Endothelial cell of umbilical vein (primary cell): ENCODE data around the gene GRM7. TPM values are rescaled to one million over a fixed set of nuclear protein-coding genes. Genes with fewer than 3 reads are reported as not detected.

Experiments used
- BruUV-seq: library from RNA; stranded (reverse); fragments of 400-500 nt; replicated peaks from 2 replicates; lab custom pipeline; 2021; lab: Mats Ljungman, UMichigan
- CTCF ChIA-PET: fragments of 300-600, 350-600 bp; sonication (Branson Sonifier 250); formaldehyde crosslinking; loops from one replicate; lab custom pipeline; 2021; ENCODE audit warnings: antibody characterized with exemption, inconsistent platforms; lab: Charles Lee
- POLR2A ChIA-PET: fragments of 300-600, 350-600 bp; sonication (Branson Sonifier 250); formaldehyde crosslinking; loops from one replicate; lab custom pipeline; 2021; ENCODE audit warnings: antibody characterized with exemption, inconsistent platforms; lab: Charles Lee
- DNase-seq: peaks from one replicate; pipeline ENCODE4 v3.0.0-alpha.2; 2011; ENCODE audit warnings: low read depth, low spot score
- FAIRE-seq: peaks from 2 replicates; lab custom pipeline; 2011; peaks lifted over from hg19 to GRCh38; lab: Jason Lieb, UNC
- H2AFZ ChIP-seq: 2 replicates; pipeline ENCODE4 v1.6.0; 2012; ENCODE audit warnings: low read depth, low read length, control low read depth, inconsistent platforms
- H3K27ac ChIP-seq: 2 replicates; pipeline ENCODE4 v1.5.1; 2011; ENCODE audit warnings: low read depth, mild to moderate bottlenecking, control low read depth, low read length, moderate library complexity; ENCODE audit not compliant: insufficient read depth
- H3K27me3 ChIP-seq, 2 experiments: 2 replicates each; pipeline versions ENCODE4 v1.6.0 to v1.6.1; 2011; ENCODE audit warnings: low read length in 2 of 2, mixed read lengths in 1 of 2; ENCODE audit not compliant: control insufficient read depth in 2 of 2, insufficient read depth in 2 of 2
- H3K36me3 ChIP-seq, 2 experiments: 2 replicates in 1 of 2; 3 replicates in 1 of 2; pipeline ENCODE4 v1.5.1; 2011; ENCODE audit warnings: low read length in 2 of 2, mild to moderate bottlenecking in 1 of 2, moderate library complexity in 1 of 2; ENCODE audit not compliant: control insufficient read depth in 2 of 2, insufficient read depth in 2 of 2; ENCODE audit errors: extremely low read depth in 1 of 2
- H3K4me1 ChIP-seq: 3 replicates; pipeline ENCODE4 v1.5.1; 2011; ENCODE audit warnings: mild to moderate bottlenecking, low read length; ENCODE audit not compliant: control insufficient read depth, insufficient read depth; ENCODE audit errors: extremely low read depth
- H3K4me2 ChIP-seq: 2 replicates; pipeline ENCODE4 v1.6.1; 2011; ENCODE audit warnings: low read length, control low read depth, mixed read lengths; ENCODE audit not compliant: insufficient read depth
- H3K4me3 ChIP-seq, 3 experiments: fragments of 200-600 bp in 1 of 3; sonication (generic), shearing (Covaris generic) in 1 of 3; replicated peaks in 1 of 3; 2 replicates each; pipeline ENCODE4 v1.5.1; 2011 to 2016; ENCODE audit warnings: control low read depth in 3 of 3, low read length in 3 of 3, mild to moderate bottlenecking in 2 of 3, inconsistent platforms in 1 of 3, low read depth in 1 of 3, moderate library complexity in 1 of 3; ENCODE audit not compliant: insufficient read depth in 1 of 3
- H3K79me2 ChIP-seq: 2 replicates; pipeline ENCODE4 v1.6.0; 2012; ENCODE audit warnings: low read length, inconsistent platforms; ENCODE audit not compliant: control insufficient read depth, insufficient read depth
- H3K9ac ChIP-seq: replicated peaks from 2 replicates; pipeline ENCODE3; 2011; ENCODE audit warnings: low read length, control low read depth; ENCODE audit not compliant: insufficient read depth; ENCODE audit errors: extremely low read depth
- H3K9me1 ChIP-seq: replicated peaks from 3 replicates; pipeline ENCODE4 v1.6.0; 2011; ENCODE audit warnings: mild to moderate bottlenecking, low read length; ENCODE audit not compliant: control insufficient read depth, insufficient read depth; ENCODE audit errors: extremely low read depth
- H3K9me3 ChIP-seq: replicated peaks from 2 replicates; pipeline ENCODE4 v1.5.1; 2012; ENCODE audit warnings: low read length, inconsistent platforms; ENCODE audit not compliant: control insufficient read depth, insufficient read depth
- H4K20me1 ChIP-seq: replicated peaks from 2 replicates; pipeline ENCODE3; 2011; ENCODE audit warnings: mild to moderate bottlenecking, low read length; ENCODE audit not compliant: control insufficient read depth, insufficient read depth; ENCODE audit errors: extremely low read depth
- CTCF ChIP-seq, 2 donors: IDR thresholded peaks; 1 replicate in 1 of 2; 2 replicates in 1 of 2; pipeline ENCODE4 v1.5.1; 2011; ENCODE audit warnings: low read length in 2 of 2, mild to moderate bottlenecking in 2 of 2, moderate library complexity in 2 of 2, control low read depth in 1 of 2, inconsistent platforms in 1 of 2, low read depth in 1 of 2; ENCODE audit not compliant: insufficient read depth in 1 of 2; ENCODE audit errors: extremely low read depth in 1 of 2
- EZH2 ChIP-seq: IDR thresholded peaks from 2 replicates; pipeline ENCODE4 v1.6.1; 2012; ENCODE audit warnings: borderline replicate concordance, low read depth, mild to moderate bottlenecking, moderate library complexity, low read length, inconsistent platforms; ENCODE audit not compliant: severe bottlenecking
- FOS ChIP-seq: IDR thresholded peaks from 2 replicates; pipeline ENCODE4 v1.6.1; 2011; ENCODE audit warnings: mild to moderate bottlenecking, low read length, moderate library complexity, borderline replicate concordance; ENCODE audit not compliant: insufficient read depth
- GATA2 ChIP-seq: IDR thresholded peaks from 2 replicates; pipeline ENCODE4 v1.7.0; 2011; ENCODE audit warnings: low read depth, mild to moderate bottlenecking, moderate library complexity, mixed read lengths, low read length; ENCODE audit not compliant: insufficient read length, insufficient read depth
- JUN ChIP-seq: IDR thresholded peaks from 2 replicates; pipeline ENCODE4 v1.6.1; 2011; ENCODE audit warnings: borderline replicate concordance, low read depth; ENCODE audit not compliant: insufficient read length, insufficient read depth
- MAX ChIP-seq: IDR thresholded peaks from 2 replicates; pipeline ENCODE4 v1.6.1; 2011; ENCODE audit not compliant: insufficient read depth, insufficient read length
- MYC ChIP-seq: IDR thresholded peaks from one replicate; pipeline ENCODE4 v1.6.1; 2011; ENCODE audit warnings: mild to moderate bottlenecking, low read depth, low read length
- POLR2A ChIP-seq: IDR thresholded peaks from 2 replicates; pipeline ENCODE4 v1.6.1; 2012; ENCODE audit warnings: low read depth, mild to moderate bottlenecking, control low read depth, low read length
- dilution Hi-C: fragments of 300-500 bp; cut with MboI; formaldehyde crosslinking; loops from one replicate; pipeline ENCODE4 v1.15.0; 2019; ENCODE audit warnings: low sequenced_read_pairs; ENCODE audit not compliant: extremely low pct_ligation_motif_present
- intact Hi-C: fragments of 100-400 bp; cut with micrococcal nuclease; formaldehyde crosslinking; loops from one replicate; pipeline ENCODE4 v1.10.0; 2022
- polyA plus RNA-seq, 4 experiments: library from polyadenylated mRNA; depleted of rRNA in 3 of 4; stranded (reverse) in 3 of 4; unstranded in 1 of 4; fragments of >200 nt; gene quantifications; 2 replicates each; pipeline versions ENCODE4 v1.2.1 to v1.2.3, GENCODE V29; 2011 to 2012; ENCODE audit warnings: missing spikeins in 1 of 4
- total RNA-seq: library from RNA; stranded (reverse); gene quantifications from 2 replicates; pipeline ENCODE4 v1.2.3, GENCODE V29; 2021

GRM7 gene
- total and polyA plus RNA-seq, 2 donors (not counting 3 experiments of a cell fraction or from before 2014, with no cell fraction given) = 0.12 TPM; not detected in 1

DNA sequence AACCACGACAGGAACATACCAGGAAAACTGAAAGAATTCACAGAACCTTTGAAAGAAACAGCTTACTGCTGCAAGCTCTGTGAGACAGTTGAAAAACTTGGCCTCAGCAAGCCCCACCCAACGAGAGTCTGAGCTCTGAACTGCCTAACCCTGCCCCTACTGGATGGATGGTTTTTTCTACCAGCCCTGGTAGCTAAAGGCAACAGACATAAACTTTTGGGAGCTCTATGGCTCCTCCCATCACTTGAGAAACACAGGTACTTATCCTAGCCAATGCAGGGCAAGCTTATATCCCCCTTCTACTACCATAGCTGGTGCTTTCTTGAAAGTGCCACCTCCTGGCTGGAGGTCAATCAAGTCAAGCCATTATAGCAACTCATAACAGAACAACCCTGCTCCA lies 471.8 kb downstream of the GRM7 start:
- intact Hi-C loops = no loop called here
- dilution Hi-C loops = no loop called here
- H3K4me2 ChIP-seq = no peak overlapping the region
- DNase-seq = no peak
- H3K9me1 ChIP-seq = no peaks in the 10 kb centered on the region
- no peak overlapping the region for H3K9ac ChIP-seq
- no peaks in the 10 kb centered on the region for H3K79me2 ChIP-seq
- H3K9me3 ChIP-seq = no peaks in the 10 kb centered on the region
- H3K27me3 ChIP-seq = no peaks in the 10 kb centered on the region
- TF ChIP-seq EZH2 = no peak
- no peak for TF ChIP-seq JUN
- no peak for TF ChIP-seq FOS
- no peak for TF ChIP-seq POLR2A
- TF ChIP-seq MAX = no peak
- no peak for TF ChIP-seq CTCF (IDR thresholded peaks at IDR 0.05; ENCODE audit: extremely low read depth in 1 of 2, insufficient read depth in 1 of 2, low read depth in 1 of 2, low read length in 2 of 2)
- no peak for TF ChIP-seq MYC
- TF ChIP-seq GATA2 = no peak
- no TSS peak for BruUV-seq
- H3K36me3 ChIP-seq = no peaks in the 10 kb centered on the region
- H3K4me1 ChIP-seq = no peaks in the 10 kb centered on the region
- POLR2A ChIA-PET = no interaction called here
- CTCF ChIA-PET = interaction anchor here (0.9 to 1.5 kb wide), 4 partner anchors 8 to 29 kb away, joined by 3 to 4 read pairs (median 4); no protein-coding TSS in a partner anchor
- H2AFZ ChIP-seq = no peak overlapping the region
- no peaks in the 10 kb centered on the region for H4K20me1 ChIP-seq
- H3K4me3 ChIP-seq = no peak overlapping the region
- no peak overlapping the region for H3K27ac ChIP-seq
- FAIRE-seq = no peak
